Measurements from ENCODE around the gene PLEKHD1.

The PLEKHD1 gene

DNA sequence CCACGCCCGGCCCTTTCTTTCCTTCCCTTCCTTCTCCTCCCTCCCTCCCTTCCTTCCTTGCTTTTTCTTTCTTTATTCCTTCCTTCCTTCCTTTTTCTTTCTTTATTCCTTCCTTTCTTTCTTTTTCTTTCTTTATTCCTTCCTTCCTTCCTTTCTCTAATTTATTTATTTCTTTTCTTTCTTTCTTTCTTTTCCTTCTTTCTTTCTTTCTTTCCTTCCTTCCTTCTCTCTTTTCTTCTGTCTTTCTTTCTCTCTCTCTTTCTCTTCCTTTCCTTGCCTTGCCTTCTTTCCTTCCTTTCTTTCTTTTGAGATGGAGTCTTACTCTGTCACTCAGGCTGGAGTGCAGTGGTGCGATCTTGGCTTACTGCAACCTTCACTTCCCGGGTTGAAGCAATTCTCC, 74.2 kb downstream of the PLEKHD1 start:
- no peak for DNase-seq

DNA sequence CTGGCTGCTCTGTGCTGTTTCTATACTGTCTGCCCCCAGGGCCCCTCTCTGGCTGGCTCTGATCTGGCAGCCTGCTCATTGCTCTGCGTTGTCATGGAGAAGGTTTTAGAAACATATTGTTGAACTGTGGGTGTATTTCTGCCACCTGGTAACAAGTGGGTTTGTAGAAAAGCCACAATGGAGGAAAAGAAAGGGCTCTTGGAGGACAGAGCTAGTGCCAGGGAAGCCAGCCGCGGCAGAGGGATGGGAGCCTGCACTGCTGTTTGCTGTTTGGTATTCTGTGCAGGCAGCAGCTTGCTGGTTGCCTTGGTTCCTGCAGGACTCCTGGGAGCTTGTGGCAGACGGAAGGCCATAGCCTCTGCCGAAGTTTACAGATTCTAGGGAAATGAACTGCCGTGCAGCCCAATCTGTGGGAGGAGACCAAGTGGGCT, 75.1 kb downstream of the PLEKHD1 start:
- DNase-seq = peak; percentile 44

DNA sequence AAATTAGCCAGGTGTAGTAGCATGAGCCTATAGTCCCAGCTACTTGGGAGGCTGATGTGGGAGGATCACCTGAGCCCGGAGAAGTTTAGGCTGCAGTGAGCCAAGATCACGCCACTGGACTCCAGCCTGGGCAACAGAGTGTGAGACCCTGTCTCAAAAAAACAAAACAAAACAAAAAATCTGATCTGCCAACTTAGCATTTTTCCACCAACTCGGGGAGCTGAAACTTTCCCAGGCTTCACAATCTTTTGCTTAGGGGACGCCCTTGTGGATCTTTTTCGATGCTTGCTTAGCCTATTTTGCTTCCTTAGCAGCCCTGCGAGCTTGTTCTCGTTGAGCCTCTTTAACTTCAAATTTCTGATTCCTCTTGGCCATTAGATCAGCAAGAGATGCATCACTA, 76.3 kb downstream of the PLEKHD1 start:
- DNase-seq = no peak

DNA sequence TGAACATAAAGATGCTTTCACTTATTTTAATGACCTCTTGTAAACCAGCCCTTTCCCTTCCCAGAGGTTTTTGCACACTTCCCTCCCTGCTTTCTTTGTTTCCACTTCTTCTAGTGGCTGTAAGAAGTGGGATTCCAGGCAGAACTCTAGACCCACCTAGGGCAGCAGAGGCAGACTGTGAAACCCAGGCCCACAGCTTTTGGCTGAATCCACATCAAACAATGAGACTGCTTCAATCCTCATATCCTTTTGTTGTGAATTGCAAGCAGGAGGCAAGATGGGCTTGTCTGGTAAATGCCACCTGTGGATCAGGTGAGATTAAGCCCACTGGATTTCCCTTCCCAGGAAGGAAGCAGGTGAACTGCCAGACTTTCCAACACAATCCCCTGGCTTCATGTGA, 77.4 kb downstream of the PLEKHD1 start:
- no peak for DNase-seq

DNA sequence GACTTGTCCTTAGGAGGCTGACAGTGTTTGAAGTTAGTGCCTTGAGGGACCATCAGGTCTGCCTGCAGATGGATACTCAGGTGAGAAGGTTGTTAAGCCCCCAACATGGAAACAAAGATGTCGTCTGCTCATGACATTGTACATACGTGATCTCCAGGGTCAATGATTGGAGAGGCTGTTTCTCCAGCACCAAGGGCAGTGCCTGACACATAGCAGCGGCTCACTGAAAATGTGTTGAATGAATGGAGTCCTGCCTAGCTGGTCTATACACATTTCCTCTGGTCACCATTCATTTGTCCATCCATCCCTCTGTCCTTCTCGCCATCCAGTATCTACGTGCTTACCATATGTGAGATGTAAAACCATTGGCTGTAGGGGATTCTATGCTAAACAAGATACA, 83.0 kb downstream of the PLEKHD1 start:
- no peak for DNase-seq

DNA sequence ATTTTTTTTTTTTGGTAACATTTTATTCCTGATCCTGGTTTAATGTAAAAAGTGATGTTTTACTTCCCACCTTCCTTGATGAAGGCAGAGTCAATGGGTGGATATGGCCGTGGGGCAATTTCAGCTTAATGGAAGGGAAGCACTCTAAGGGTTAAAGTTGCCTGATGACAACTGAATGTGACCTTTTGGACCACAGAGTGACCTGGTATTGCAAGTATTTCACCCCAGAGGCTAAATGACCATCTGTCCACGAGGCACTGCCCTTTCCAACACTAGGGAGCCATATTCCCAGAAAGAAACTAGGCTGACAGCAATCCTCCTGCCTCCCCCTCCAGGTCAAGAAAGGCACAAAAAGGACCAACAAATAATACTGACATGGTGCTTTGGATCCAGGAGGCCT, 85.3 kb downstream of the PLEKHD1 start:
- no peak for DNase-seq

DNA sequence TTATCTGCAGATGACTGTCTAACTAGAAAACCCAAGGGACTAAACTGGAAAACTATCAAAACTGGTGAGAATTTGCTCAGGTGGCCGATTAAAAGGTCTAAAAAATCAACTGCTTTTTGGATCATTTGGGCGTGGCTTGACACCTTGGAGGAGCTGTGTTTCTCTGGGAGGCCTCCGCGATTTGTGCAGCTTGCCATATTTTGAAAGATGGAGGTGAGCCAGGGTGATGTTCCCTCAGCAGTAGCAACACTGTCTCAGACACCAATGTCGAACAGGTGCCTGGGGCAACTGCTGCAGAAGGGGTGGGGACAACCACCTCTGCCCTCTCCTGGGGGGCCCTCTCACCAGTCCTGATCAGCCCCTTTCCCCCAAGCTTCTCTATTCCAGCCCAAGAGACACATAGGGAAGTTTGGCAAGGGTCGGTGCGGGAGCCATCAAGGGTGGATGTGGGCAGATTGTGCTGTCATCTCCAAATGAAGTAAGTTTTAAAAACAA, 86.4 kb downstream of the PLEKHD1 start:
- DNase-seq = no peak

DNA sequence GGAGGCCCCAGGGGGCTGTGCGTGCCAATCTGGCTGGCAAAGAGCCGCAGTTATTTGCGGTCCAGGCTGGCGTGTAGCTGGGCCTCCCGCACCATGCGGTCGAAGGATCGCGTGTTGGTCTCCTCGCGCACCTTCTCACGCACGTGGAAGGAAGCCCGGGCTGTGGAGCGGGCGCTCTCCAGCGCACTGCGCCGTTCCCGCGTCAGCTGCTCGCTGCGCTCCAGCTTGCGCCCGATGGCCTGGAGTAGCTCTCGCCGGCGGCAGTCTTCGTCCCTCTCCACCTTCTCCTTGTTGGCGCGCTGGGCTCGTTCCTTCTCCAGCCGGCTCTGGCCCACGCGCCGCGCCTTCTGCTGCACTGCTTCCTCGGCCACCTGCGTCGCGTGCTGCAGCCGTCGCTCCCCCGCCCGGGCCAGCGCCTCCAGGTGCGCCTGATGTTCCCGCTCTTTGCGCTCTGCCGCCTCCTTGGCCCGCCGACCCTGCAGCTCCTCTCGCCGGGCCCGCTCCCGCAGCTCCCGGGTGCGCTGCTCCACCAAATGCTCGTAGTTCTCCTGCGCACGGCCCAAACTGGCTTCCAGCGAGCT, 87.0 kb downstream of the PLEKHD1 start:
- DNase-seq = peak; percentile 21

DNA sequence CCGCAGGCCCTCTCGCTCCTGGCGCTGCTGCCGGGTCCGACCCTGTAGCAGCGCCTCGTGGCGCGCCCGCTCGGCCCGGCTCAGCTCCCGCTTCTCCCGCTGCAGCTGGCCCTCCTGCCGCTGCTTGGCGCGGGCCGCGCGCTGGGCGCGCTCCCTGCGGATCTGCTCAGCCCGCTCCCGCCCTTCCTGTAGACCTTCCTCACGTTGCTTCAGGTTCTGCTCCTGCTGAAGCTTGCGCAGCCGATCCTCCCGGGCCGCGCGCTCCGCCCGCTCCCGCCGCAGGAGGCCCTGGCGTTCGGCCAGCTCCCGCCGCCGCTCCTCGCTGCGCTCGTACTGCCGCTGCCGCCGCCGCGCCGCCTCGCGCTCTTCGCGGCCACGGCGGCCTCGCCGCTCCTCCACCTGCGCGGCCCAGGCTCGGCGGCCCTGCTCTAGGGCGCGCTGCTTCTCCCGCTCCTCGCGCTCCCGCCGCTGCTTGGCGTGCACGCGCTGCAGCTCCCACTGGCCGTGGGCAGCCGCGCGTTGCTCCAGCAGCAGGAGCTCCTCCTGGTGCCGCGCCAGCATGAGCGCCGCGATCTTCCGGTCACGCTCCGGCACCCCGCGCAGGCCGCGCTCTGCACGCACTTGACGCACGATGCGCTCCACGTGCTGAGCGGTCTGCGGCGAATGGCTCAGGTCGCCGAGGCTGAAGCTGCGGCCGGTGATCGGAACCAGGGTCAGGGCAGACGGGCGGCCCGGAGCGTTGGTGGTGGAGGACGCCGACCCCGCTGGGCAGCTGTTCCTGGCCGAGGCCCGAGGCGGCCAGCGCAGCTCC, 87.7 kb downstream of the PLEKHD1 start:
- peak; percentile 33 for DNase-seq

DNA sequence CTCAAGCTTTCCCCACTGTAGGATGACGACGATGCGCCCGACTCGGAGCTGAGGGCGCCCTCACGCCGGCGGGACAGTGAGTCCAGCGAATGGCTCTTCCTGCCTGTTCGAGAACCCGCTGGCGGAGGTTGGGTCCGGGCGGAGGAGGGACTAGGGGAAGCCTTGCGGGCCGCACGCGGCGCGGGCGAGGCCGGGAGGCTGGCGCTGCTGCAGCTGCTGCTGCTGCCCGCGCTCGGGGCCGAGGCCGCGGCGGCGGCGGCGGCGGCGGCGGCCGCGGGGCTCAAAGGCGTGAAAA, 88.3 kb downstream of the PLEKHD1 start:
- DNase-seq = no peak

DNA sequence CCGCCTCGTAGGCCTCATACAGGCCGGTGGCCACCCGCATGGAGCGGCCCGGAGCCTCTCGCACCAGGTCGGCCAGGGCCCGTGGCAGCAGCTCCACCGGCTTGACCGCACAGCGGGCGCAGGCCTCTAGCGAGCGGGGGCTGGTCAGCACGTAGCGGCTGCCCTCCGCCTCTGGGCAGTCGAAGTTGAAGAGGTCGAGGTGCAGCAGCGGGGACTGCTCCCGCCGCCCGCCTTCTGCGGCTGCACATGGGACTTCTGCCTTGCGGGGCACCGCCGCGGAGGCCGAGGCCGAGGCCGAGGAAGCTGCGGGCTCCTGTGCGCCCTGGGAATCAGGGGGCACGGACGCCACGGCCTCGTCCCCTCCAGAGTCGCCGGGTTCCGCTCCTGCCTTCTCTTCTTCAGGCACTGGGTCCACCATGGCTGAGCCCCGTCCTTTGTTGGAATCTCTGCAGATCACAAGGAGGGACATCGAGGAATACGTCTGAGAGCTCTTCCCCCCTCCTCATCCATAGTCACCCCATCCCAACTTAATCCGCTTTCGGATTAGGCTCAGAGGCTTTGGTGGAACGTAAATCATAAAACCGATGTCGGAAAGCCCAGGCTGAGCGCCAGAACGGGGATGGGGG, 88.8 kb downstream of the PLEKHD1 start:
- DNase-seq = no peak

DNA sequence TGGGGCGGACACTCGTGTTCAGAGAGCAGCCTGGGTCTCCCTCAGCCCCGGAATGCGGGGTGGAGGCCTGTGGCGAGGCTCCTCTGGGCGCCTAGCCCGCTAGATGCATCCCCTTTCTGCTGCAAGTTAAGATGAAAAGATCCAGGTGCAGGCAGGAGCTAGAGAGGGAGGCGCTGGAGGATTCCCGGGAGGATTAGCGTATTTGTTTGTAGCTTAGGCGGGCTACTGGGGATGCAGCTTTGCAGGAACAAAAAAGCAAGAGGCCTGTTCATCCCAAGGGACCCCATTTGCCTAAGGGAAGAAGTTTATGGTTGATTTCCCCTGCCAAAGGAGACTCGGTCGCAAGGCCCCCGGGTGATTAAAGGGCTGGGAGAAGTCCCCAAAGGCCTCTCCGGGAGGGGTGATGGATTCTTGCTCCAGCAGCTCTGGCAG, 89.3 kb downstream of the PLEKHD1 start:
- DNase-seq = no peak

DNA sequence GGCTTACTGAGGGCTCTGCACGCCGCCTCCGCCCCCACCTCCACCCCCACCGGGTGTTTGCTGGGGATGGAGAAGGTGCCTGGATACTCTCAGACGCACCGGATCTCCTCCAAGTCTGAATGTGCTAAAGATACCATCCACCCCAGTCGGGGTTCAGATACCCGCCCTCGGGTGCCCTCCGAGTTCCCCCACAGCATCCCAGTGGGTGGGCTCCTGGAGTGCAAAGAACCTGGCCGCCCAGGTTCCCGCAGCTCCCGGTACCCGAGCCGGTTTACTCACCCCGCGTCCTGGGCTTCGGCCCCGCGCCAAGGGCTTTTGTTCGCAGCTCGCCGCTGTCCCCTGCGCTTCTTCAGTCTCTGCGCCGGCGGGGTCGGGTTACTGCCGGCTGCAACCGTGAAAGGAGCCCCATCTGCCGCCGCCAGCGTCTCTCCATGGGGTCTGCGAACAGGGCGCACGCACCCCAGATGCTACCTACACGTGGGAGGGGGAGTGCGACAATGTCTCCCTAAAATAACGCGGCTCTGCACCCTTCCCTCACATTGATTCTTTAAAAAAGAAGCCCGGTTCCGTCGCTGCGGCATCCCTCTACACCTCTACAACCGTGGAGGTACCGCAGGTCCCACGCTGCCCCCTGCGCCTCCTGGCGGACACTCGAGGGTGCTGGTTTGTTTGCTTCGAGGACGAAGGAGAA, 89.9 kb downstream of the PLEKHD1 start, which contains the start of gene CCDC177:
Gene CCDC177 (minus strand): TSS at position 609 of the 691 bp plus-strand sequence. CDS start 1,249 bp downstream, outside the sequence.
- DNase-seq = peak; percentile 52

DNA sequence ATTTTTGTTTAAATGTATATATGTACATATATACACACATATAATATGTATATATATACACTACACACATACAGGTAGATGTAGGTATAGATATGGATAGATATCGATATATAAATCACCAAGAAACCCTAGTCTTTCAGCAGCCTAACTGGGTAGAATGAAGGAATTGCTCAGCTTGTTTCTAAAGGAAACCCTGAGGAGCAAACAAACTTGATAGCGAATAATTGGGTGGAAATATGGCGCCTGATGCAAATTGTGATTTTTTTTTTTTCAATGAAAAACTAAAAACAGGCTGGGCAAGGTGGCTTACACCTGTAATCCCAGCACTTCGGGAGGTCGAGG, 90.4 kb downstream of the PLEKHD1 start:
- DNase-seq = no peak

DNA sequence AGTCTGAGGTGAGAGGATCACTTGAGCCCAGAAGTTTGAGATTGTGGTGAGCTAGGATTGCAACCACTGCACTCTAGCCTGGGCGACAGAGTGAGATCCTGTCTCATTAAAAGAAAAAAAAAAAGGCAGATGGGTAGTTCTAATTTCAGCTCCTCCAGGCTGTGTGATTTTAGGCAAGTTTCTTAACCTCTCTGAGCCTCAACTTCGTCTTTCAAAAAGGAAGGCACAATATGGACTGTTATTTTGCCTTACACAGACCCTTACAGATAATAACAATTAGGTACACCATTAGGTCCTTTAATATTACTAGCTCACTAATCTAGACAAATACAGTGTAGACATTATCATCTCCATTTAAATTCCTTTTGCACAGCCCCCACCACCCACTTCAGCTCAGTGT, 94.9 kb downstream of the PLEKHD1 start:
- DNase-seq = no peak

DNA sequence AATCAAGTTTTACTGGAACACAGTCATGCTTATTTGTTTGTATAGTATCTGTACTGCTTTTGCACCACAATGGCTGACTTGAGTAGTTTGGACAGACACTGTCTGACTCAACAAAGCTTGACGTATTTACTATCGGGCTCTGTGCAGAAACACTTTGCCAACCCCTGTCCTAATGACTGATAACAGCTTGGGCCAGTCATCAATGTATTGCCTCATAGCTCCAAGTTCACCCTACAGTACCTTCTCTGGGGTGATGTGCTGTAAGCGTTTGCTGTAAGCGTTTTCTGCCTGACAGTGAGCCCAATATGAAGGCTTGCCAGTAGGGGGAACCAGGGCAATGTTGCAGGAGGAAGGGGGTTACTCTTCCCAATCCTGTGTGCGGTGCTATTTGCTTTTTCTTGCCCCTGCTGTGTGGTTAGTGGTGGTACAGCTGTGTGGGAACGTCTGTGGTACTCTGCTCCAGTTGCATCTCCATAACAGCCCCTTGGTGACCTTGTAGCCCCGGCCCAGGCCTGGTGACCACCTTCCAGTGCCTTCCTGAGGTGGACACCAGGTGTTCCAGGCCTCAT, 95.6 kb downstream of the PLEKHD1 start:
- no peak for DNase-seq
